Measurements from ENCODE around the gene MSX2.
"Not testable (repeated sequence)": the region's sequence is repeated elsewhere in the genome, so short reads cannot be mapped to it uniquely, and the experiment has no call there.

MSX2 gene

GRCh38 chr5:174755106-174755505 lies 30.7 kb downstream of the MSX2 start:
- TF ChIP-seq POLR2A (IDR thresholded peaks at IDR 0.05; ENCODE audit: extremely low read depth, insufficient read length) (no peak), MYC (IDR thresholded peaks at IDR 0.05; ENCODE audit: low read depth, low read length) (no peak), MAX (IDR thresholded peaks at IDR 0.05; ENCODE audit: low read depth, low read length) (no peak), CTCF (IDR thresholded peaks at IDR 0.05; ENCODE audit: low read depth, low read length) (no peak)
- H3K4me3 ChIP-seq (ENCODE audit: low read depth, low read length), result no peak overlapping the region
- DNase-seq (ENCODE audit: low read depth), result peak; percentile 7

GRCh38 chr5:174759091-174759490 lies 34.7 kb downstream of the MSX2 start:
- DNase-seq (ENCODE audit: low read depth), result no peak
- TF ChIP-seq MYC (IDR thresholded peaks at IDR 0.05; ENCODE audit: low read depth, low read length), result no peak
- no peak for TF ChIP-seq CTCF (IDR thresholded peaks at IDR 0.05; ENCODE audit: low read depth, low read length)
- TF ChIP-seq POLR2A (IDR thresholded peaks at IDR 0.05; ENCODE audit: extremely low read depth, insufficient read length), result no peak
- no peak for TF ChIP-seq MAX (IDR thresholded peaks at IDR 0.05; ENCODE audit: low read depth, low read length)
- H3K4me3 ChIP-seq (ENCODE audit: low read depth, low read length), result no peak overlapping the region

- TF ChIP-seq MAX (IDR thresholded peaks at IDR 0.05; ENCODE audit: low read depth, low read length) (no peak), CTCF (IDR thresholded peaks at IDR 0.05; ENCODE audit: low read depth, low read length) (no peak), MYC (IDR thresholded peaks at IDR 0.05; ENCODE audit: low read depth, low read length) (no peak), POLR2A (IDR thresholded peaks at IDR 0.05; ENCODE audit: extremely low read depth, insufficient read length) (no peak)
Observed at GRCh38 chr5:174760721-174761120, 36.3 kb downstream of the MSX2 start.

GRCh38 chr5:174761341-174761740 lies 37.0 kb downstream of the MSX2 start:
- not testable (repeated sequence) for DNase-seq (ENCODE audit: low read depth); H3K4me3 ChIP-seq (ENCODE audit: low read depth, low read length)

More at GRCh38 chr5:174760721-174761120, 36.3 kb downstream of the MSX2 start:
- DNase-seq (ENCODE audit: low read depth), result no peak
- no peak overlapping the region for H3K4me3 ChIP-seq (ENCODE audit: low read depth, low read length)

GRCh38 chr5:174764309-174764708 lies 39.9 kb downstream of the MSX2 start:
- TF ChIP-seq MAX (IDR thresholded peaks at IDR 0.05; ENCODE audit: low read depth, low read length), result no peak
- TF ChIP-seq POLR2A (IDR thresholded peaks at IDR 0.05; ENCODE audit: extremely low read depth, insufficient read length), result no peak
- TF ChIP-seq MYC (IDR thresholded peaks at IDR 0.05; ENCODE audit: low read depth, low read length), result no peak
- no peak for TF ChIP-seq CTCF (IDR thresholded peaks at IDR 0.05; ENCODE audit: low read depth, low read length)
- no peak overlapping the region for H3K4me3 ChIP-seq (ENCODE audit: low read depth, low read length)
- no peak for DNase-seq (ENCODE audit: low read depth)

GRCh38 chr5:174765540-174765939 lies 41.2 kb downstream of the MSX2 start:
- no peak for DNase-seq (ENCODE audit: low read depth)
- no peak for TF ChIP-seq MYC (IDR thresholded peaks at IDR 0.05; ENCODE audit: low read depth, low read length)
- no peak overlapping the region for H3K4me3 ChIP-seq (ENCODE audit: low read depth, low read length)

- no peak for TF ChIP-seq CTCF (IDR thresholded peaks at IDR 0.05; ENCODE audit: low read depth, low read length)
- no peak for TF ChIP-seq MYC (IDR thresholded peaks at IDR 0.05; ENCODE audit: low read depth, low read length)
- no peak for TF ChIP-seq POLR2A (IDR thresholded peaks at IDR 0.05; ENCODE audit: extremely low read depth, insufficient read length)
- TF ChIP-seq MAX (IDR thresholded peaks at IDR 0.05; ENCODE audit: low read depth, low read length), result no peak
- no peak for DNase-seq (ENCODE audit: low read depth)
- no peak overlapping the region for H3K4me3 ChIP-seq (ENCODE audit: low read depth, low read length)
Observed at GRCh38 chr5:174767670-174768069, 43.3 kb downstream of the MSX2 start.

Measured in NB4 (cell line).